GM21515 (cell line): ENCODE results near the gene MXD4.

ENCODE experiments used
- ATAC-seq: cut with Tn5 transposase; IDR thresholded peaks from one replicate; pipeline ENCODE4 v1.9.1; 2021; ENCODE audit not compliant: unreplicated experiment

Gene MXD4

GRCh38 chr4:2292646-2293108, 30.8 kb upstream of the MXD4 start:
- no peak for ATAC-seq

- ATAC-seq = no peak
Measured at GRCh38 chr4:2291705-2292645, 30.1 kb upstream of the MXD4 start.

GRCh38 chr4:2290974-2291704, 29.2 kb upstream of the MXD4 start:
- no peak for ATAC-seq

GRCh38 chr4:2290488-2290887, 28.6 kb upstream of the MXD4 start:
- no peak for ATAC-seq

- ATAC-seq = no peak
Measured at GRCh38 chr4:2289955-2290333, 28.0 kb upstream of the MXD4 start.

- ATAC-seq = no peak
Measured at GRCh38 chr4:2289311-2289954, 27.5 kb upstream of the MXD4 start.

- no peak for ATAC-seq
Measured at GRCh38 chr4:2288051-2288541, 26.2 kb upstream of the MXD4 start.

- ATAC-seq = no peak
Measured at GRCh38 chr4:2287594-2287915, 25.6 kb upstream of the MXD4 start.

- no peak for ATAC-seq
Measured at GRCh38 chr4:2286904-2287593, 25.1 kb upstream of the MXD4 start.

GRCh38 chr4:2285613-2286381, 23.9 kb upstream of the MXD4 start:
- no peak for ATAC-seq

- ATAC-seq = no peak
Measured at GRCh38 chr4:2284934-2285612, 23.2 kb upstream of the MXD4 start.

- ATAC-seq = no peak
Measured at GRCh38 chr4:2284161-2284933, 22.4 kb upstream of the MXD4 start.

GRCh38 chr4:2283199-2283711, 21.3 kb upstream of the MXD4 start:
- ATAC-seq = no peak

- no peak for ATAC-seq
Measured at GRCh38 chr4:2281575-2282343, 19.9 kb upstream of the MXD4 start.

- ATAC-seq = no peak
Measured at GRCh38 chr4:2280531-2281300, 18.8 kb upstream of the MXD4 start.

GRCh38 chr4:2277956-2278355, 16.0 kb upstream of the MXD4 start:
- no peak for ATAC-seq
